Liver (tissue), 3 donors: ENCODE results near the gene IFRD2.
A peak's percentile ranks its signal among the peaks of the same experiment; 100 is the strongest.

Experiments
- NR2F2 ChIP-seq: IDR thresholded peaks from 2 replicates; pipeline ENCODE4 v1.6.1; 2016; ENCODE audit warnings: antibody characterized with exemption
- RAD21 ChIP-seq, 2 donors: IDR thresholded peaks; 2 replicates each; pipeline ENCODE4 v1.6.1; 2016; ENCODE audit warnings: antibody characterized with exemption in 2 of 2, mild to moderate bottlenecking in 2 of 2
- REST ChIP-seq: IDR thresholded peaks from 2 replicates; pipeline ENCODE4 v1.6.1; 2016; ENCODE audit warnings: antibody characterized with exemption, mild to moderate bottlenecking
- TF ChIP-seq, protein P1 (sequence below): fragments of 150-350 bp; IDR thresholded peaks from 2 replicates; pipeline ENCODE4 v1.5.1; 2017; ENCODE audit warnings: improper control_type of control experiment, low read depth, low read length; ENCODE audit not compliant: missing input control
- donor health status: healthy.
- donor health status: healthy.

GRCh38 chr3:50302095-50303012 is 10.1 kb upstream of the IFRD2 start:
- TF ChIP-seq, protein P1, sequence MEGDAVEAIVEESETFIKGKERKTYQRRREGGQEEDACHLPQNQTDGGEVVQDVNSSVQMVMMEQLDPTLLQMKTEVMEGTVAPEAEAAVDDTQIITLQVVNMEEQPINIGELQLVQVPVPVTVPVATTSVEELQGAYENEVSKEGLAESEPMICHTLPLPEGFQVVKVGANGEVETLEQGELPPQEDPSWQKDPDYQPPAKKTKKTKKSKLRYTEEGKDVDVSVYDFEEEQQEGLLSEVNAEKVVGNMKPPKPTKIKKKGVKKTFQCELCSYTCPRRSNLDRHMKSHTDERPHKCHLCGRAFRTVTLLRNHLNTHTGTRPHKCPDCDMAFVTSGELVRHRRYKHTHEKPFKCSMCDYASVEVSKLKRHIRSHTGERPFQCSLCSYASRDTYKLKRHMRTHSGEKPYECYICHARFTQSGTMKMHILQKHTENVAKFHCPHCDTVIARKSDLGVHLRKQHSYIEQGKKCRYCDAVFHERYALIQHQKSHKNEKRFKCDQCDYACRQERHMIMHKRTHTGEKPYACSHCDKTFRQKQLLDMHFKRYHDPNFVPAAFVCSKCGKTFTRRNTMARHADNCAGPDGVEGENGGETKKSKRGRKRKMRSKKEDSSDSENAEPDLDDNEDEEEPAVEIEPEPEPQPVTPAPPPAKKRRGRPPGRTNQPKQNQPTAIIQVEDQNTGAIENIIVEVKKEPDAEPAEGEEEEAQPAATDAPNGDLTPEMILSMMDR: no peak
- TF ChIP-seq REST: peak; percentile 47
- no peak for TF ChIP-seq NR2F2
- peak in 1 of 2 donors; percentile 3 for TF ChIP-seq RAD21 (IDR thresholded peaks at IDR 0.05)
